PC-9 (cell line): ENCODE data around the gene UBE2S.

ENCODE experiments used
- CTCF ChIP-seq: fragments of 200-600 bp; sonication (generic); conservative IDR thresholded peaks from 2 replicates; pipeline ENCODE4 v1.6.1; 2017; ENCODE audit warnings: mixed run types, antibody characterized with exemption, mild to moderate bottlenecking, moderate library complexity
- EZH2 ChIP-seq: fragments of 200-600 bp; sonication (generic); IDR thresholded peaks from 2 replicates; pipeline ENCODE4 v1.8.0; 2017; ENCODE audit warnings: antibody characterized with exemption, low read depth

GRCh38 chr19:55441692-55442321 lies 34.2 kb upstream of the UBE2S start:
- no peak for TF ChIP-seq CTCF
- no peak for TF ChIP-seq EZH2
